Measurements from ENCODE around the gene UCN. TPM values are rescaled to one million over a fixed set of nuclear protein-coding genes. Genes with fewer than 3 reads are reported as not detected.

UCN gene
- polyA plus RNA-seq, 1 donor (not counting 4 experiments of a cell fraction or from before 2014, with no cell fraction given) = 0.10 TPM

- no peak overlapping the region for H3K27ac ChIP-seq (ENCODE audit: control insufficient read depth, insufficient read depth, low read length)
- H3K4me2 ChIP-seq (ENCODE audit: control insufficient read depth, extremely low read depth, insufficient read depth, low read depth, low read length) = no peak overlapping the region
- H3K79me2 ChIP-seq (ENCODE audit: control insufficient read depth, insufficient read depth, low read length) = no peaks in the 10 kb centered on the region
- H3K27me3 ChIP-seq (ENCODE audit: control insufficient read depth, extremely low read depth, insufficient read depth, low read length) = no peaks in the 10 kb centered on the region
- no peaks in the 10 kb centered on the region for H3K4me1 ChIP-seq (ENCODE audit: control insufficient read depth, extremely low read depth, insufficient read depth, low read length)
- no peaks in the 10 kb centered on the region for H3K9me1 ChIP-seq (ENCODE audit: control insufficient read depth, extremely low read depth, insufficient read depth, low read length)
- no peak overlapping the region for H2AFZ ChIP-seq (ENCODE audit: control insufficient read depth, low read length)
- H4K20me1 ChIP-seq (ENCODE audit: control insufficient read depth, extremely low read depth, insufficient read depth, low read length) = peaks cover 6% of the 10 kb centered on the region
- H3K9me3 ChIP-seq (ENCODE audit: control insufficient read depth, low read depth, low read length) = no peaks in the 10 kb centered on the region
- DNase-seq (ENCODE audit: low read depth, low spot score) (no peak), FAIRE-seq (no peak)
- peaks cover 6 to 15% of the 10 kb centered on the region in 2 experiments for H3K36me3 ChIP-seq (ENCODE audit: control insufficient read depth in 2 of 2, extremely low read depth in 1 of 2, insufficient read depth in 2 of 2, low read length in 2 of 2)
- dilution Hi-C loops (cut with MboI; ENCODE audit: extremely low pct_ligation_motif_present, low sequenced_read_pairs) = no loop called here
- no peak for TF ChIP-seq EZH2 (IDR thresholded peaks at IDR 0.05; ENCODE audit: low read length)
- TF ChIP-seq CTCF (optimal IDR thresholded peaks at IDR 0.05 in 1 of 3, IDR thresholded peaks at IDR 0.05 in 1 of 3, conservative IDR thresholded peaks at IDR 0.05 in 1 of 3; ENCODE audit: extremely low read depth in 1 of 3, insufficient read depth in 2 of 3, low read length in 3 of 3) = no peak
- no peak overlapping the region for H3K4me3 ChIP-seq (ENCODE audit: control insufficient read depth in 2 of 3, extremely low read depth in 1 of 3, insufficient read depth in 2 of 3, low read depth in 1 of 3, low read length in 3 of 3)
- no peak overlapping the region for H3K9ac ChIP-seq (ENCODE audit: control insufficient read depth, extremely low read depth, insufficient read depth, low read length)
Observed at GRCh38 chr2:27314709-27315108, 6.5 kb upstream of the UCN start.

- Histone ChIP-seq H4K20me1 (ENCODE audit: control insufficient read depth, extremely low read depth, insufficient read depth, low read length) (peaks cover 6% of the 10 kb centered on the region), H3K9me3 (ENCODE audit: control insufficient read depth, low read depth, low read length) (no peaks in the 10 kb centered on the region), H3K27ac (ENCODE audit: control insufficient read depth, insufficient read depth, low read length) (no peak overlapping the region), H2AFZ (ENCODE audit: control insufficient read depth, low read length) (no peak overlapping the region), H3K27me3 (ENCODE audit: control insufficient read depth, extremely low read depth, insufficient read depth, low read length) (no peaks in the 10 kb centered on the region), H3K9ac (ENCODE audit: control insufficient read depth, extremely low read depth, insufficient read depth, low read length) (no peak overlapping the region), H3K9me1 (ENCODE audit: control insufficient read depth, extremely low read depth, insufficient read depth, low read length) (no peaks in the 10 kb centered on the region), H3K4me1 (ENCODE audit: control insufficient read depth, extremely low read depth, insufficient read depth, low read length) (no peaks in the 10 kb centered on the region), H3K4me2 (ENCODE audit: control insufficient read depth, extremely low read depth, insufficient read depth, low read depth, low read length) (no peak overlapping the region), H3K79me2 (ENCODE audit: control insufficient read depth, insufficient read depth, low read length) (no peaks in the 10 kb centered on the region), H3K4me3 (ENCODE audit: control insufficient read depth in 2 of 3, extremely low read depth in 1 of 3, insufficient read depth in 2 of 3, low read depth in 1 of 3, low read length in 3 of 3) (no peak overlapping the region), H3K36me3 (ENCODE audit: control insufficient read depth in 2 of 2, extremely low read depth in 1 of 2, insufficient read depth in 2 of 2, low read length in 2 of 2) (peaks cover 7 to 15% of the 10 kb centered on the region in 2 experiments)
- dilution Hi-C loops (cut with MboI; ENCODE audit: extremely low pct_ligation_motif_present, low sequenced_read_pairs) = no loop called here
- DNase-seq (ENCODE audit: low read depth, low spot score) = no peak
- TF ChIP-seq CTCF (optimal IDR thresholded peaks at IDR 0.05 in 1 of 3, IDR thresholded peaks at IDR 0.05 in 1 of 3, conservative IDR thresholded peaks at IDR 0.05 in 1 of 3; ENCODE audit: extremely low read depth in 1 of 3, insufficient read depth in 2 of 3, low read length in 3 of 3) (no peak), EZH2 (IDR thresholded peaks at IDR 0.05; ENCODE audit: low read length) (no peak)
- no peak for FAIRE-seq
Observed at GRCh38 chr2:27313882-27314645, 5.8 kb upstream of the UCN start.

All from keratinocyte (primary cell).